Activated T-cell treated with anti-CD3 and anti-CD28 coated beads, Interleukin-2, amount 50 U/mL, for 1 hour (primary cell): ENCODE measurements around the gene MTA1.
A peak's percentile ranks its signal among the peaks of the same experiment; 100 is the strongest.

Experiments
- DNase-seq: peaks from one replicate; pipeline ENCODE4 v3.0.0-alpha.2; 2020

The MTA1 gene

GRCh38 chr14:105387530-105387922, 32.1 kb upstream of the MTA1 start:
- no peak for DNase-seq

GRCh38 chr14:105388110-105388951, 31.3 kb upstream of the MTA1 start:
- DNase-seq: no peak

GRCh38 chr14:105388976-105389375, 30.7 kb upstream of the MTA1 start:
- DNase-seq: no peak

- no peak for DNase-seq
Measured at GRCh38 chr14:105389534-105389933, 30.1 kb upstream of the MTA1 start.

- DNase-seq: no peak
Measured at GRCh38 chr14:105389976-105390848, 29.4 kb upstream of the MTA1 start.

- no peak for DNase-seq
Measured at GRCh38 chr14:105390849-105391500, 28.7 kb upstream of the MTA1 start.

GRCh38 chr14:105391541-105391940, 28.1 kb upstream of the MTA1 start:
- DNase-seq: no peak

- no peak for DNase-seq
Measured at GRCh38 chr14:105392131-105393090, 27.2 kb upstream of the MTA1 start.

GRCh38 chr14:105393151-105393550, 26.5 kb upstream of the MTA1 start:
- DNase-seq: no peak

- DNase-seq: no peak
Measured at GRCh38 chr14:105394714-105395537, 24.7 kb upstream of the MTA1 start.

- no peak for DNase-seq
Measured at GRCh38 chr14:105395538-105395854, 24.1 kb upstream of the MTA1 start.

- DNase-seq: no peak
Measured at GRCh38 chr14:105397350-105397931, 22.2 kb upstream of the MTA1 start.

- peak; percentile 90 for DNase-seq
Measured at GRCh38 chr14:105398044-105398725, 21.4 kb upstream of the MTA1 start, which contains the start of gene TEX22. TEX22 (plus strand) TSS chr14:105398538; CDS start chr14:105399341, 803 bp downstream.

- no peak for DNase-seq
Measured at GRCh38 chr14:105398726-105399465, 20.7 kb upstream of the MTA1 start.

GRCh38 chr14:105399466-105399775, 20.2 kb upstream of the MTA1 start:
- no peak for DNase-seq

GRCh38 chr14:105400016-105400415, 19.6 kb upstream of the MTA1 start:
- DNase-seq: no peak

GRCh38 chr14:105401699-105402098, 17.9 kb upstream of the MTA1 start:
- DNase-seq: no peak

GRCh38 chr14:105408592-105408991, 11.0 kb upstream of the MTA1 start:
- DNase-seq: no peak

- no peak for DNase-seq
Measured at GRCh38 chr14:105409364-105409763, 10.3 kb upstream of the MTA1 start.

- no peak for DNase-seq
Measured at GRCh38 chr14:105410642-105411016, 9.0 kb upstream of the MTA1 start.
